ENCODE data around the gene ITM2C.

The ITM2C gene

GRCh38 chr2:230906471-230907230, 41.9 kb downstream of the ITM2C start:
- H3K9ac ChIP-seq (ENCODE audit: low read depth in 1 of 2, low read length in 2 of 2): no peak overlapping the region
- peaks cover 0 to 4% of the 10 kb centered on the region in 2 donors for H3K27me3 ChIP-seq (ENCODE audit: control insufficient read depth in 1 of 2, insufficient read depth in 2 of 2, low read length in 2 of 2)
- H3K36me3 ChIP-seq (ENCODE audit: control insufficient read depth in 1 of 2, insufficient read depth in 2 of 2, low read length in 2 of 2): no peaks in the 10 kb centered on the region
- no peaks in the 10 kb centered on the region for H3K9me3 ChIP-seq (ENCODE audit: control insufficient read depth in 1 of 2, low read length in 2 of 2)
- H3K4me3 ChIP-seq (ENCODE audit: low read depth in 1 of 2, low read length in 2 of 2): no peak overlapping the region
- peaks cover 0 to 3% of the 10 kb centered on the region in 2 donors for H3K4me1 ChIP-seq (ENCODE audit: control insufficient read depth in 1 of 2, insufficient read depth in 2 of 2, low read length in 2 of 2)
- no peak overlapping the region for H3K27ac ChIP-seq (ENCODE audit: low read depth, low read length)

- no peaks in the 10 kb centered on the region for H3K36me3 ChIP-seq (ENCODE audit: control insufficient read depth in 1 of 2, insufficient read depth in 2 of 2, low read length in 2 of 2)
- peaks cover 0 to 4% of the 10 kb centered on the region in 2 donors for H3K27me3 ChIP-seq (ENCODE audit: control insufficient read depth in 1 of 2, insufficient read depth in 2 of 2, low read length in 2 of 2)
- H3K4me1 ChIP-seq (ENCODE audit: control insufficient read depth in 1 of 2, insufficient read depth in 2 of 2, low read length in 2 of 2): peaks cover 0 to 3% of the 10 kb centered on the region in 2 donors
- no peaks in the 10 kb centered on the region for H3K9me3 ChIP-seq (ENCODE audit: control insufficient read depth in 1 of 2, low read length in 2 of 2)
- no peak overlapping the region for H3K9ac ChIP-seq (ENCODE audit: low read depth in 1 of 2, low read length in 2 of 2)
- H3K27ac ChIP-seq (ENCODE audit: low read depth, low read length): no peak overlapping the region
- no peak overlapping the region for H3K4me3 ChIP-seq (ENCODE audit: low read depth in 1 of 2, low read length in 2 of 2)
Measured at GRCh38 chr2:230907361-230908091, 42.8 kb downstream of the ITM2C start.

GRCh38 chr2:230908092-230908594, 43.4 kb downstream of the ITM2C start:
- H3K4me1 ChIP-seq (ENCODE audit: control insufficient read depth in 1 of 2, insufficient read depth in 2 of 2, low read length in 2 of 2): peaks cover 0 to 3% of the 10 kb centered on the region in 2 donors
- H3K27ac ChIP-seq (ENCODE audit: low read depth, low read length): no peak overlapping the region
- peaks cover 0 to 4% of the 10 kb centered on the region in 2 donors for H3K27me3 ChIP-seq (ENCODE audit: control insufficient read depth in 1 of 2, insufficient read depth in 2 of 2, low read length in 2 of 2)
- no peak overlapping the region for H3K9ac ChIP-seq (ENCODE audit: low read depth in 1 of 2, low read length in 2 of 2)
- no peaks in the 10 kb centered on the region for H3K36me3 ChIP-seq (ENCODE audit: control insufficient read depth in 1 of 2, insufficient read depth in 2 of 2, low read length in 2 of 2)
- H3K9me3 ChIP-seq (ENCODE audit: control insufficient read depth in 1 of 2, low read length in 2 of 2): no peaks in the 10 kb centered on the region
- no peak overlapping the region for H3K4me3 ChIP-seq (ENCODE audit: low read depth in 1 of 2, low read length in 2 of 2)

- no peak overlapping the region for H3K27ac ChIP-seq (ENCODE audit: low read depth, low read length)
- H3K4me1 ChIP-seq (ENCODE audit: control insufficient read depth in 1 of 2, insufficient read depth in 2 of 2, low read length in 2 of 2): peaks cover 0 to 3% of the 10 kb centered on the region in 2 donors
- peaks cover 0 to 4% of the 10 kb centered on the region in 2 donors for H3K27me3 ChIP-seq (ENCODE audit: control insufficient read depth in 1 of 2, insufficient read depth in 2 of 2, low read length in 2 of 2)
- no peak overlapping the region for H3K4me3 ChIP-seq (ENCODE audit: low read depth in 1 of 2, low read length in 2 of 2)
- no peak overlapping the region for H3K9ac ChIP-seq (ENCODE audit: low read depth in 1 of 2, low read length in 2 of 2)
- no peaks in the 10 kb centered on the region for H3K9me3 ChIP-seq (ENCODE audit: control insufficient read depth in 1 of 2, low read length in 2 of 2)
- H3K36me3 ChIP-seq (ENCODE audit: control insufficient read depth in 1 of 2, insufficient read depth in 2 of 2, low read length in 2 of 2): no peaks in the 10 kb centered on the region
Measured at GRCh38 chr2:230908595-230909191, 44.0 kb downstream of the ITM2C start.

- Histone ChIP-seq H3K9ac (ENCODE audit: low read depth in 1 of 2, low read length in 2 of 2) (no peak overlapping the region), H3K4me3 (ENCODE audit: low read depth in 1 of 2, low read length in 2 of 2) (no peak overlapping the region), H3K9me3 (ENCODE audit: control insufficient read depth in 1 of 2, low read length in 2 of 2) (no peaks in the 10 kb centered on the region), H3K27me3 (ENCODE audit: control insufficient read depth in 1 of 2, insufficient read depth in 2 of 2, low read length in 2 of 2) (peaks cover 0 to 4% of the 10 kb centered on the region in 2 donors), H3K4me1 (ENCODE audit: control insufficient read depth in 1 of 2, insufficient read depth in 2 of 2, low read length in 2 of 2) (peaks cover 0 to 3% of the 10 kb centered on the region in 2 donors), H3K27ac (ENCODE audit: low read depth, low read length) (no peak overlapping the region), H3K36me3 (ENCODE audit: control insufficient read depth in 1 of 2, insufficient read depth in 2 of 2, low read length in 2 of 2) (no peaks in the 10 kb centered on the region)
Measured at GRCh38 chr2:230909841-230910545, 45.3 kb downstream of the ITM2C start.

- Histone ChIP-seq H3K4me1 (ENCODE audit: control insufficient read depth in 1 of 2, insufficient read depth in 2 of 2, low read length in 2 of 2) (peaks cover 0 to 3% of the 10 kb centered on the region in 2 donors), H3K27me3 (ENCODE audit: control insufficient read depth in 1 of 2, insufficient read depth in 2 of 2, low read length in 2 of 2) (peaks cover 0 to 4% of the 10 kb centered on the region in 2 donors), H3K4me3 (ENCODE audit: low read depth in 1 of 2, low read length in 2 of 2) (no peak overlapping the region), H3K9ac (ENCODE audit: low read depth in 1 of 2, low read length in 2 of 2) (no peak overlapping the region), H3K9me3 (ENCODE audit: control insufficient read depth in 1 of 2, low read length in 2 of 2) (no peaks in the 10 kb centered on the region), H3K36me3 (ENCODE audit: control insufficient read depth in 1 of 2, insufficient read depth in 2 of 2, low read length in 2 of 2) (no peaks in the 10 kb centered on the region), H3K27ac (ENCODE audit: low read depth, low read length) (no peak overlapping the region)
Measured at GRCh38 chr2:230910546-230911177, 45.9 kb downstream of the ITM2C start.

GRCh38 chr2:230912046-230912445, 47.3 kb downstream of the ITM2C start:
- H3K9me3 ChIP-seq (ENCODE audit: control insufficient read depth in 1 of 2, low read length in 2 of 2): no peaks in the 10 kb centered on the region
- no peak overlapping the region for H3K27ac ChIP-seq (ENCODE audit: low read depth, low read length)
- H3K27me3 ChIP-seq (ENCODE audit: control insufficient read depth in 1 of 2, insufficient read depth in 2 of 2, low read length in 2 of 2): no peaks in the 10 kb centered on the region
- H3K4me3 ChIP-seq (ENCODE audit: low read depth in 1 of 2, low read length in 2 of 2): no peak overlapping the region
- peaks cover 0 to 3% of the 10 kb centered on the region in 2 donors for H3K4me1 ChIP-seq (ENCODE audit: control insufficient read depth in 1 of 2, insufficient read depth in 2 of 2, low read length in 2 of 2)
- no peaks in the 10 kb centered on the region for H3K36me3 ChIP-seq (ENCODE audit: control insufficient read depth in 1 of 2, insufficient read depth in 2 of 2, low read length in 2 of 2)
- no peak overlapping the region for H3K9ac ChIP-seq (ENCODE audit: low read depth in 1 of 2, low read length in 2 of 2)

- H3K9ac ChIP-seq (ENCODE audit: low read depth in 1 of 2, low read length in 2 of 2): no peak overlapping the region
- H3K27ac ChIP-seq (ENCODE audit: low read depth, low read length): no peak overlapping the region
- no peaks in the 10 kb centered on the region for H3K9me3 ChIP-seq (ENCODE audit: control insufficient read depth in 1 of 2, low read length in 2 of 2)
- H3K36me3 ChIP-seq (ENCODE audit: control insufficient read depth in 1 of 2, insufficient read depth in 2 of 2, low read length in 2 of 2): no peaks in the 10 kb centered on the region
- H3K4me1 ChIP-seq (ENCODE audit: control insufficient read depth in 1 of 2, insufficient read depth in 2 of 2, low read length in 2 of 2): peaks cover 0 to 3% of the 10 kb centered on the region in 2 donors
- H3K4me3 ChIP-seq (ENCODE audit: low read depth in 1 of 2, low read length in 2 of 2): no peak overlapping the region
- no peaks in the 10 kb centered on the region for H3K27me3 ChIP-seq (ENCODE audit: control insufficient read depth in 1 of 2, insufficient read depth in 2 of 2, low read length in 2 of 2)
Measured at GRCh38 chr2:230912724-230913123, 48.0 kb downstream of the ITM2C start.

GRCh38 chr2:230913406-230914143, 48.8 kb downstream of the ITM2C start:
- no peaks in the 10 kb centered on the region for H3K36me3 ChIP-seq (ENCODE audit: control insufficient read depth in 1 of 2, insufficient read depth in 2 of 2, low read length in 2 of 2)
- H3K4me1 ChIP-seq (ENCODE audit: control insufficient read depth in 1 of 2, insufficient read depth in 2 of 2, low read length in 2 of 2): no peaks in the 10 kb centered on the region
- no peak overlapping the region for H3K27ac ChIP-seq (ENCODE audit: low read depth, low read length)

More at GRCh38 chr2:230913406-230914143, 48.8 kb downstream of the ITM2C start:
- no peaks in the 10 kb centered on the region for H3K27me3 ChIP-seq (ENCODE audit: control insufficient read depth in 1 of 2, insufficient read depth in 2 of 2, low read length in 2 of 2)
- no peaks in the 10 kb centered on the region for H3K9me3 ChIP-seq (ENCODE audit: control insufficient read depth in 1 of 2, low read length in 2 of 2)
- H3K9ac ChIP-seq (ENCODE audit: low read depth in 1 of 2, low read length in 2 of 2): no peak overlapping the region
- H3K4me3 ChIP-seq (ENCODE audit: low read depth in 1 of 2, low read length in 2 of 2): no peak overlapping the region
